Activated gamma-delta T cell (primary cell): Measurements from ENCODE around the gene PAQR4.

Experiments
- DNase-seq: peaks from one replicate; lab custom pipeline; 2025; lab: John Stamatoyannopoulos, UW

PAQR4 gene

DNA sequence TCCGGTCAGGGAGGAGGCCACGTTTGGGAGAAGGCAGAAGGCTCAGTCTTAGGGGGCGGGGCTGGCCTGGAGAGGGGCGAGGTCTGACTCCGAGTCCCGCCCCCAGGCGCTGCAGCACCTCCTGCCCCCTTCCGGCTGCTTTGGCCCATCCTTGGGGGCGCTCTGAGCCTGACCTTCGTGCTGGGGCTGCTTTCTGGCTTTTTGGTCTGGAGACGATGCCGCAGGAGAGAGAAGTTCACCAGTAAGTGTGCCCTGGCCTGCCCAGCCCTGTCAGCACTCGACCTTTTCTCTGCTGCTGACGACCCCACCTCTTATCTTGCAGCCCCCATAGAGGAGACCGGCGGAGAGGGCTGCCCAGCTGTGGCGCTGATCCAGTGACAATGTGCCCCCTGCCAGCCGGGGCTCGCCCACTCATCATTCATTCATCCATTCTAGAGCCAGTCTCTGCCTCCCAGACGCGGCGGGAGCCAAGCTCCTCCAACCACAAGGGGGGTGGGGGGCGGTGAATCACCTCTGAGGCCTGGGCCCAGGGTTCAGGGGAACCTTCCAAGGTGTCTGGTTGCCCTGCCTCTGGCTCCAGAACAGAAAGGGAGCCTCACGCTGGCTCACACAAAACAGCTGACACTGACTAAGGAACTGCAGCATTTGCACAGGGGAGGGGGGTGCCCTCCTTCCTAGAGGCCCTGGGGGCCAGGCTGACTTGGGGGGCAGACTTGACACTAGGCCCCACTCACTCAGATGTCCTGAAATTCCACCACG is 52.5 kb downstream of the PAQR4 start:
- peak; percentile 48 for DNase-seq

DNA sequence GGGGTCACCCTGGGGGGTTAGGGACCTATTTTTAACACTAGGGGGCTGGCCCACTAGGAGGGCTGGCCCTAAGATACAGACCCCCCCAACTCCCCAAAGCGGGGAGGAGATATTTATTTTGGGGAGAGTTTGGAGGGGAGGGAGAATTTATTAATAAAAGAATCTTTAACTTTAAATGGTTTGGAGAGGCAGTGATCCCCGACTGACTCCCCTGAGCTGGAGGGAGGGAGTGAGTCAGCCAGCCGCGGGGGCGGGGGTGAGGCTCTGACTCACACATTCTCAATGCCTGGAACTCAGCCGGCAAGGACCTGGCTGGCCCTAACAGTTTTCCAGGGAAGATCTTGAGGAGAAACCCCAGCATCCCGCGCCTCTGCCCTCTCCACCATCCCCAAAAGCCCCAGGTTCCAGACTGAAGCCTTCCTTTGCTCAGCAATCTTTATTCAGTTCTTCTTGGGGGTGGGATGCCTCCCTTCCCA is 53.1 kb downstream of the PAQR4 start:
- DNase-seq, result peak; percentile 70

DNA sequence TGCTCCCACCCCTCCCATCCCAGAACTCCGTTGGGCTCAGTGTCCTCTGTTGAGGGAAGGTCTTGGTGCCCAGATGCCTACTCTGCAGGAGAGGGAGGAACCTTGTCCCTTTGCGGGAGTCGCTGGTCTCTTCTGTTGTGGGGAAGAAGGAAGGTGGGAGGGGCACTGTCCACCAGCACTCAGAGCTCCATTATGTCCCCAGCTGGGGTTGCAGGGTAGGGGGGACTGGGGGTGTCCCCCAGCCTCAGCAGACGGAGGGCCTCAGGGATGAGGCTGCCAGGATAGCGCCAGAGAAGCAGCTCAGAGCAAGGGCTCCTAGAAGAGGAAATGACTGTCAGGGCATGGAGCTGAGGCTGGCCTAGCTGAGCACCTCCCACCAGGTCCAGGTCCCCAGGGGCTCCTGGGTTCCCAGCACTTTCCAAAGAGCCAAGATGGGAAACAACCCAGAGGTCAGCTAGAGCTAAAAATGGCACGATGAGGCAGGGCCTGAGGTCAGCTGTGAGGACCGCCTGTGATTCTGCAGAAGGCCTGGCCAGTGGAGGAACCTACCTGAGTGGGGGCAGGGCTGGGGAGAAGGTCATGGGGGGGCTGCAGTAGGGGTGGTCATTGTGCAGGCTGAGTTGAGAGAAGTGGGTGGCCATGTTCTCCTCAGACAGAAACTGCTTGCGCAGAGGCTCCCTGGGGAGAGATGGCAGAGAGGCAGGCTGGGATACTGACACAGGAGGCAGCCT is 53.7 kb downstream of the PAQR4 start:
- DNase-seq, result no peak
